GM18511 (cell line): Measurements from ENCODE around the gene IRF8.
A peak's percentile ranks its signal among the peaks of the same experiment; 100 is the strongest.

Source experiments
- ATAC-seq: cut with Tn5 transposase; IDR thresholded peaks from one replicate; pipeline ENCODE4 v1.9.1; 2021; ENCODE audit warnings: mild to moderate bottlenecking, moderate library complexity; ENCODE audit not compliant: unreplicated experiment

The IRF8 gene

DNA sequence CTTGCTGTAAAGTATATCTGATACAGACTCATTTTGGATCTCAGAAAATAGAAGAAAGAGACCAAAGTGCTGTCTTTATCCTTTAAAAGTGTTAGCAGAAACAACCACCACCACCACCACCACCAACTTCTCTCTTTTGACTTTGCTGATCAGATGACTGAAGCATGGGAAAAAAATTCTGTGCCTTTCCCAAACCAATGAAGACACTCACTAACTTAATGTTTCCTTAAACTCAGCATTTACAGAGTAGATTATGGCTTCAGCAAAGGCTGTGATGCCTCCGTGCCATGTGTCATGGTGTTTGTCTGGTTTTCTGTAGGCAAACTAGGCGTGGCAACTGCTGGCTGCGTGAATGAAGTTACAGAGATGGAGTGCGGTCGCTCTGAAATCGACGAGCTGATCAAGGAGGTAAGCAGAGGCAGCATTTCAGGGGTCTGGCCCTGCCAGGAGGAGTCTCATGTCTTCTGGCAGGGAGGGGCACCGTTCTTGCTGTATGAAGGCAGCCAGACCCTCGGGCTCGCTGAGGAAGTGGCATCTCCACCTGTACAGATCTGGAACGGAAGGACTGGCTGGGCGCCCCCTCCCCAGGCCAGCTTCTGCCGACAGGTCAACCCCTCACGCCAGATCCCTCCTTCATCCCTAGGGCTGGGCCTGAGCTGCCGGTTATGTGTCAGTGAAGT, 12.4 kb downstream of the IRF8 start:
- no peak for ATAC-seq

DNA sequence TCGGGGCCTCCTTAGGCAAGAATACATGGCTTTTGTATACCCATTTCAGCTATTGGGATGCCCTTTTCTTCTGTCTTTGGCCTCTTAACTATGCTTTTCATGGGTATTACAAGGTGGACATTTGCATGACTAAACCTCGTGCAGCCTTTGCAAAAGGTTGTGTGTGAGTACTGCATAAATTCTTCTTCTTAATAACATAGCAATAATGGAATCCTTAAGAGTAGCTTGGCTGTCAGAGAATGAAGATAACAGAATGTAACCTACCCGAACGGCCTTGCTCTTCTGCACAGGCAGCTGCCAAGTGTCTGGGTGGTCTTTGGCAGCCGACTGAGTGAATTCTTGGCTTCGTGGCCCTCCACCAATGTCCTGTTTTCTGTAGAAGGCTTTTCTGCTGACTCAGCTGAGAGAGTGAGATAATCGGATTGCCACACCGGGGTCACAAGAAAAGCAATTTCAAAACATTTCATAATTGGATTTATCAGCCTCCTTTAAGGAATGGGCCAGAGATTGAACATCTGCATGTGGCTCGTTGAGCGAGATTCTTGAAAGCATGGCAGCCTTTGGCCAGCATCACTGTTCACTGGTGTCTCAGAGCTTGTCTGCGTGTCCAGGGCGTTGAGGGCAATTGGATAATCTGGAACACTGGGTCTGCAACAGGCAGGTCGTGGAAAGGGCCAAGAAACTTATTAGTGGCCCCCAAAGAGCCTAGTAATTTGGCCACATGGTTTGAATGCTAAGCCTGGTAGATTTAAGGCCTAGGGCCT, 13.4 kb downstream of the IRF8 start:
- no peak for ATAC-seq

GRCh38 chr16:85913141-85913601, 14.2 kb downstream of the IRF8 start:
- no peak for ATAC-seq

- no peak for ATAC-seq
Measured at GRCh38 chr16:85913688-85914422, 14.9 kb downstream of the IRF8 start.

GRCh38 chr16:85914423-85914794, 15.4 kb downstream of the IRF8 start:
- no peak for ATAC-seq

- no peak for ATAC-seq
Measured at GRCh38 chr16:85915125-85915845, 16.3 kb downstream of the IRF8 start.

- ATAC-seq: no peak
Measured at GRCh38 chr16:85916141-85916890, 17.4 kb downstream of the IRF8 start.

- ATAC-seq: no peak
Measured at GRCh38 chr16:85917012-85917411, 18.1 kb downstream of the IRF8 start.

- peak; percentile 54 for ATAC-seq
Measured at GRCh38 chr16:85917959-85918358, 19.0 kb downstream of the IRF8 start.

DNA sequence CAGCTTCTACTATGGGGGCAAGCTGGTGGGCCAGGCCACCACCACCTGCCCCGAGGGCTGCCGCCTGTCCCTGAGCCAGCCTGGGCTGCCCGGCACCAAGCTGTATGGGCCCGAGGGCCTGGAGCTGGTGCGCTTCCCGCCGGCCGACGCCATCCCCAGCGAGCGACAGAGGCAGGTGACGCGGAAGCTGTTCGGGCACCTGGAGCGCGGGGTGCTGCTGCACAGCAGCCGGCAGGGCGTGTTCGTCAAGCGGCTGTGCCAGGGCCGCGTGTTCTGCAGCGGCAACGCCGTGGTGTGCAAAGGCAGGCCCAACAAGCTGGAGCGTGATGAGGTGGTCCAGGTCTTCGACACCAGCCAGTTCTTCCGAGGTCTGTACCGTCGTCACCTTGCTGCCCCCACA, 19.5 kb downstream of the IRF8 start:
- no peak for ATAC-seq

DNA sequence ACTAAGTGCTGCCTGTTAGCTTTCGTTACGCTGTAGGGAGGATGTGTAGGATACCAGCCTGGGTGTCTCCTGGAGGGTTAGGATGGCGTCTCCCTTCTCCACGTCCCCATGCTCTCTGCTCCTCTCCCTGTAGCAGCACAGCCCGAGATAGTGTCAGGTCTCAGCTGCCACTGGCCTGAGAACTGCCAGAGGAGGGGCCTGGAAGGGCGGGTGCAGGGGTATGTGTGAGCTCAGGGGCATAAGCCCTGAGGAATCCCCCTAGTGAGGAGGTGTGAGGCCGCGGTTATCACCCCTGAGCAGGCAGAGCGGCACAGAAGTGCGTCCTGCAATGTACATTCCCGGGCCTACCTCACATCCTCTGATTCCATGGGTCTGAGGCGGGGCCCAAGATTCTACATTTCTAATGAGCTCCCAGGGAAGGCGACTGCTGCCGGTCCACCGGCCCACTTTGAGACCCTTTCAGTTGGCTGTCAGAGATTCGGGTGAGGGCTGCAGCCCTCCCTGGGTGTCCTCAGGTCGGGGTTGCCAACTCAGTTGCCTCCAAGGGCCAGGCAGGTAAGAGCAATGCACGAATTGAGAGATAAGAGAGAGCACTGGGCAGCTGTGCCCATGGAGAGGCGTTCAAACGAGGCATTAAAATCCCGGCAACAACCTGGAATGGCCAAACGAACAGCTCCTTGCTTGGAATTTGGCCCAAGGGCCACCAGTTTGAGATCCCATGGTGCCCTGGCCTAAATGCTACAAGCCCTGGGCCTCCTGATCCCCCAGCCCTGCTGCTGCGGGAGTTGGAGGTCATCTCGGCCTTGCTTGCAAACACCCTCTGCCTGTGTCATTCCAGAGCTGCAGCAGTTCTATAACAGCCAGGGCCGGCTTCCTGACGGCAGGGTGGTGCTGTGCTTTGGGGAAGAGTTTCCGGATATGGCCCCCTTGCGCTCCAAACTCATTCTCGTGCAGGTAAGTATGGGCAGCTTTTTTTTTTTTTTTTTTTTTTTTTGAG, 20.6 kb downstream of the IRF8 start:
- no peak for ATAC-seq

DNA sequence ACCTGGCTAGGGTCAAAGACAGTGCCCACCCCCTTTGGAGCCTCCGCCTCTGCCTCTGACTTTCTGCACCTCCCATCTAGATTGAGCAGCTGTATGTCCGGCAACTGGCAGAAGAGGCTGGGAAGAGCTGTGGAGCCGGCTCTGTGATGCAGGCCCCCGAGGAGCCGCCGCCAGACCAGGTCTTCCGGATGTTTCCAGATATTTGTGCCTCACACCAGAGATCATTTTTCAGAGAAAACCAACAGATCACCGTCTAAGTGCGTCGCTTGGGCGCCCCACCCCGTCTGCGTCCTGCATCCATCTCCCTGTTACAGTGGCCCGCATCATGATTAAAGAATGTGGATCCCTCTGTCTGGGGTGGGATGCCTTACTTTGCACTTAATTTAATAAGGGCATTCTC, 22.1 kb downstream of the IRF8 start:
- no peak for ATAC-seq

DNA sequence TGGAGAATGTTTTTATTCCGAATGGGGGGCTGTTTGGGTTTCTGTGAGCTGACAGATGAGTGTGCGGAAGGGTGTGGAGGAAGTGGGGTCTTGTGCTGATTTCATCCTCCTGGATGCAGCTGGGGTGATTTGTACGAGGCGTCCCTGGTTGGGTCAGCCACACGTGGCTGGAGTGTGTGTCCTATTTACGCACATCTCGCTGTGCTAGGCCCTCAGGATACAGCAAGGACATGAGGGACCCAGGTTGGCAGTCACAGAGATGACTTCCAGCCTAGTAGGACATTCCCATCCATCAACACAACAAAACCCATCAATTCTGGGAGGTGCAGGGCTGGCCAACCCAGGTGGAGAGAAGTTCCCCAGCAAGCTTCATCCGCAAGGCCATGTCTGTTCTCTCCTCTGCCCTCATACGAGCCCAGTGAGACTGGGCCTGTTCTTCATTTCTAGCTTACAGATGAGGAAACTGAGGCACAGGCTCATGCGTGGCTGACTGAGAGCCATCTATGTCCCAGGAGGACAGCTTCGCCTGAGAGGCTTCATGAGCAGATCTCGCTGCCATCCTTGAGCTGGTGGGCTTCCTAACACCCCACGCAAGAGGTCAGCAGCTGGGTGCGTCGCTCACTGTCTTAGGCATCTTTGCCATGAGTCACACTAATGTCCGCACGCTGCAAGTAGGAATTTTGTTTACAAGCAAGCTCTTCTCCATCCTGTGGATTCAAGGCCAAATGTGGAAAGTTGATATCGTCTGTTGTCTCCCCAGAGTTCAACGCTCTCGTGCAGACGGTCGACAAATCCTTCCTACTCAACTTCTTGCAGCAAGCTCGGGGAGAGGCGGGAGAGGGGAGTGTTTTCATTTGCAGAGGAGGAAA, 24.4 kb downstream of the IRF8 start:
- ATAC-seq: no peak

- no peak for ATAC-seq
Measured at GRCh38 chr16:85924675-85925074, 25.7 kb downstream of the IRF8 start.

DNA sequence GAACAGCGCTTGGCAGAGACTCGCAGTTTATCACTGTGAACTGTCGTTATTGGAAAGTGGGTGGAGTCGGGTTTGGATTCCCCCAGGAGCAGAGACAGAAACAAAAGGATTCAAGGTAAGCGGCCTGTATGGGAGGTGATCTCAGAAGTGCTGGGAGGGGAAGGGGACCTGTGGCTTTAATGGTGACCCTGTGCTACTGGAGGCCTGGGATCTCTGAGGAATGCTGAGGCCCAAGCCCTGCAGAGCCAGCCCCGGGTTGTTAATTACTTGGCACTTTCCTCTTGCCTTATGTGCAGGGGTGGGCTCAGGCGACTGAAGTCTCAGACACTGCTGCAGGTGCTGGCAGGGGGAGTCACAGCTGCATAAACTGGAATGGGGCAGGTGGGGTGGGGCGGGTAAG, 27.4 kb downstream of the IRF8 start:
- no peak for ATAC-seq

- no peak for ATAC-seq
Measured at GRCh38 chr16:85927371-85927770, 28.4 kb downstream of the IRF8 start.

GRCh38 chr16:85927959-85928358, 29.0 kb downstream of the IRF8 start:
- ATAC-seq: no peak

DNA sequence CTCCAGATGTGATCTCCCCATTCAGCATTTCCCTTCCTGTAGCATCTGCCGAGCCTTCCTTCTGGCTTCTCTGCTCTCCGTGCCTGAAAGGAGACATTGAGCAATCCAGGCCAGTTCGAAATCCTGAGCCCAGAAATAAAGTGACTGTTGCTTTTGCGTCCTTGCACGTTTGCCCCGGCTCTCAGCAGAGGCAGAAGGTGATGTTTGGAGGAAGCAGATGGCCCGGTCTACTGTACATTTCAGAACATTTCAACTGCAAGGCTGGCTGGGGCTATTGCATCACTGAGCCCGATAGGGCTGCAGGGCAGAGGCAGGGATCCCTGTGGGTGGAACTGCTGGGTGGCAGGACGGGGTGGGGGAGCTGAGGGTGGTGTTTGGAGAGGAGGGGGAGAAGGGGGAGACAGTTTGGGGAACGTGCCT, 29.4 kb downstream of the IRF8 start:
- ATAC-seq: no peak
